H9 (cell line): Measurements from ENCODE around the gene NEUROD1. TPM values are rescaled to one million over a fixed set of nuclear protein-coding genes. Genes with fewer than 3 reads are reported as not detected.

Experiments used
- DNase-seq: peaks from one replicate; pipeline ENCODE4 v3.0.0-alpha.2; 2017
- H2AFZ ChIP-seq: one replicate; pipeline ENCODE4 v1.6.1; 2013; ENCODE audit warnings: mild to moderate bottlenecking, low read length, control low read depth, moderate library complexity
- H2AK5ac ChIP-seq: 2 replicates; pipeline ENCODE4 v1.6.1; 2013; ENCODE audit warnings: low read length, control low read depth, mixed read lengths; ENCODE audit not compliant: insufficient read length
- H2BK120ac ChIP-seq: one replicate; pipeline ENCODE4 v1.6.1; 2013; ENCODE audit warnings: low read depth, mild to moderate bottlenecking, low read length, control low read depth, inconsistent platforms; ENCODE audit not compliant: poor library complexity, severe bottlenecking
- H2BK12ac ChIP-seq: 2 replicates; pipeline ENCODE4 v1.6.1; 2013; ENCODE audit warnings: low read length, control low read depth, mixed read lengths, low read depth; ENCODE audit not compliant: insufficient read length
- H2BK15ac ChIP-seq: 2 replicates; pipeline ENCODE4 v1.6.1; 2013; ENCODE audit warnings: low read depth, low read length, control low read depth
- H2BK20ac ChIP-seq: one replicate; pipeline ENCODE4 v1.6.1; 2013; ENCODE audit warnings: low read depth, mild to moderate bottlenecking, low read length, control low read depth, inconsistent platforms; ENCODE audit not compliant: poor library complexity, severe bottlenecking
- H2BK5ac ChIP-seq: 2 replicates; pipeline ENCODE4 v1.6.1; 2013; ENCODE audit warnings: low read length, control low read depth, mixed read lengths; ENCODE audit not compliant: insufficient read length
- H3K14ac ChIP-seq: 2 replicates; pipeline ENCODE4 v1.6.1; 2013; ENCODE audit warnings: low read length, control low read depth; ENCODE audit not compliant: insufficient read depth
- H3K18ac ChIP-seq: 2 replicates; pipeline ENCODE4 v1.6.1; 2013; ENCODE audit warnings: low read depth, mild to moderate bottlenecking, mixed read lengths, low read length, control low read depth; ENCODE audit not compliant: insufficient read length
- H3K23ac ChIP-seq: 2 replicates; pipeline ENCODE4 v1.6.1; 2013; ENCODE audit warnings: low read length, control low read depth, mixed read lengths, low read depth; ENCODE audit not compliant: insufficient read length
- H3K23me2 ChIP-seq: 2 replicates; pipeline ENCODE4 v1.6.1; 2013; ENCODE audit warnings: low read depth, mild to moderate bottlenecking, mixed read lengths, low read length, control low read depth; ENCODE audit not compliant: insufficient read length, poor library complexity, severe bottlenecking
- H3K27ac ChIP-seq: 2 replicates; pipeline ENCODE4 v1.5.1; 2013; ENCODE audit warnings: low read length, control low read depth, mixed read lengths, low read depth; ENCODE audit not compliant: insufficient read length
- H3K27me3 ChIP-seq: 2 replicates; pipeline ENCODE4 v1.6.1; 2013; ENCODE audit warnings: low read length, control low read depth, inconsistent platforms; ENCODE audit not compliant: insufficient read depth
- H3K4ac ChIP-seq: 2 replicates; pipeline ENCODE4 v1.6.1; 2013; ENCODE audit warnings: low read depth, mild to moderate bottlenecking, control low read depth, inconsistent platforms, low read length, moderate library complexity
- H3K4me1 ChIP-seq: 2 replicates; pipeline ENCODE4 v1.6.1; 2013; ENCODE audit warnings: low read length, control low read depth, inconsistent platforms; ENCODE audit not compliant: insufficient read depth
- H3K4me2 ChIP-seq: 2 replicates; pipeline ENCODE4 v1.6.1; 2013; ENCODE audit warnings: low read length, control low read depth, mixed read lengths; ENCODE audit not compliant: insufficient read length, insufficient read depth
- H3K56ac ChIP-seq: 2 replicates; pipeline ENCODE4 v1.6.1; 2013; ENCODE audit warnings: low read depth, mild to moderate bottlenecking, mixed read lengths, low read length, control low read depth; ENCODE audit not compliant: insufficient read length
- H3K79me1 ChIP-seq: 2 replicates; pipeline ENCODE4 v1.6.1; 2013; ENCODE audit warnings: low read depth, mild to moderate bottlenecking, moderate library complexity, low read length, control low read depth, inconsistent platforms; ENCODE audit not compliant: insufficient read depth, poor library complexity, severe bottlenecking
- H3K79me2 ChIP-seq: 2 replicates; pipeline ENCODE4 v1.6.1; 2013; ENCODE audit warnings: low read length, control low read depth, inconsistent platforms; ENCODE audit not compliant: insufficient read depth
- H3K9ac ChIP-seq: 2 replicates; pipeline ENCODE4 v1.6.1; 2013; ENCODE audit warnings: low read length, control low read depth, mixed read lengths; ENCODE audit not compliant: insufficient read length; ENCODE audit errors: extremely low read depth
- H3K9me3 ChIP-seq: one replicate; pipeline ENCODE4 v1.6.1; 2013; ENCODE audit warnings: low read depth, low read length, inconsistent platforms; ENCODE audit not compliant: control insufficient read depth
- H3T11ph ChIP-seq: one replicate; pipeline ENCODE4 v1.6.1; 2013; ENCODE audit warnings: mild to moderate bottlenecking, low read length, control low read depth, inconsistent platforms
- H4K20me1 ChIP-seq: one replicate; pipeline ENCODE4 v1.6.1; 2013; ENCODE audit not compliant: control insufficient read depth, insufficient read length, insufficient read depth
- H4K5ac ChIP-seq: 2 replicates; pipeline ENCODE4 v1.6.1; 2013; ENCODE audit warnings: low read depth, mild to moderate bottlenecking, mixed read lengths, low read length, control low read depth; ENCODE audit not compliant: insufficient read length
- H4K8ac ChIP-seq: replicated peaks from 2 replicates; pipeline ENCODE4 v1.6.1; 2013; ENCODE audit warnings: low read length, control low read depth, mixed read lengths, low read depth; ENCODE audit not compliant: insufficient read length
- H4K91ac ChIP-seq: 2 replicates; pipeline ENCODE4 v1.6.1; 2013; ENCODE audit warnings: low read depth, mild to moderate bottlenecking, moderate library complexity, mixed read lengths, low read length, control low read depth; ENCODE audit not compliant: insufficient read length
- H3K27ac Mint-ChIP-seq, 3 experiments: 2 replicates in 2 of 3; 3 replicates in 1 of 3; pipeline ENCODE4 v1.8.0; 2020 to 2021; ENCODE audit warnings: mixed read lengths in 3 of 3, mild to moderate bottlenecking in 1 of 3, moderate library complexity in 1 of 3
- H3K27me3 Mint-ChIP-seq: 2 replicates; pipeline ENCODE4 v1.8.0; 2021; ENCODE audit warnings: low read depth, mild to moderate bottlenecking, moderate library complexity, mixed read lengths
- H3K36me3 Mint-ChIP-seq, 3 experiments: 2 replicates in 2 of 3; 3 replicates in 1 of 3; pipeline ENCODE4 v1.8.0; 2020 to 2021; ENCODE audit warnings: low read depth in 3 of 3, mixed read lengths in 3 of 3; ENCODE audit not compliant: insufficient read depth in 1 of 3
- H3K4me1 Mint-ChIP-seq, 2 experiments: 2 replicates each; pipeline ENCODE4 v1.8.0; 2020; ENCODE audit warnings: mixed read lengths in 2 of 2
- H3K4me3 Mint-ChIP-seq, 2 experiments: 2 replicates in 1 of 2; 3 replicates in 1 of 2; pipeline ENCODE4 v1.8.0; 2020 to 2021; ENCODE audit warnings: mild to moderate bottlenecking in 2 of 2, mixed read lengths in 2 of 2, moderate library complexity in 1 of 2
- H3K9me3 Mint-ChIP-seq, 2 experiments: 2 replicates in 1 of 2; 3 replicates in 1 of 2; pipeline ENCODE4 v1.8.0; 2020; ENCODE audit warnings: mild to moderate bottlenecking in 2 of 2, mixed read lengths in 2 of 2, moderate library complexity in 1 of 2
- WGBS: extraction: QIAGEN DNeasy Blood & Tissue Kit; methylation state at CpG from one replicate; pipeline ENCODE4 v1.1.7; 2013; ENCODE audit warnings: missing lambda C conversion rate, low lambda C conversion rate, mixed read lengths; ENCODE audit not compliant: insufficient read length; ENCODE audit errors: extremely low coverage; 5-methylcytosine and 5-hydroxymethylcytosine counted together
- total RNA-seq: library from RNA; stranded (reverse); gene quantifications from 2 replicates; pipeline ENCODE4 v1.2.1, GENCODE V29; 2021
- TF ChIP-seq, protein P1 (sequence below): fragments of 200-600 bp; sonication (generic); conservative IDR thresholded peaks from 3 replicates; pipeline ENCODE4 v1.8.0; 2021; ENCODE audit warnings: antibody characterized with exemption, mild to moderate bottlenecking

Gene NEUROD1
- total RNA-seq, 1 experiment from 2014 or later: not detected

DNA sequence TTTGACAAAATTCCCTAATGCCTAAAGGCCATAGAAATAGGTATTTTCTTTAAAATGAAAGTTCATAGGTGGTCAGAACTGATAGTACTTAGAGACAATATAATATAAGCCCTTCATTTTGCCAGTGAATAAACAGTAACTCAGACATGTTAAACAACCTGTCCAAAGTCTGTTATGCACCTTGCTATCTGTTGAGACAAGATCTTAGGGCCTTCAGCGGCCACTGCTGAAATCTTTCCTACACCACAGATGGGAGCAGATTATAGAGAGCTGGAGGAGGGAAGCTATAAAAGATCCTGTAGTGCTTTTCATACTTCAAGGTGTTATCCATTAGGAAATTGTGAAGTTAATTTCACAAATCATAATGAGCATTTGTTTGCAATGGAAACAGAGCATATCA is 37.2 kb downstream of the NEUROD1 start:
- Mint-ChIP-seq H3K27ac (no peak overlapping the region), H3K4me3 (no peak overlapping the region), H3K27me3 (peaks cover 18% of the 10 kb centered on the region), H3K9me3 (no peaks in the 10 kb centered on the region), H3K36me3 (no peaks in the 10 kb centered on the region), H3K4me1 (no peaks in the 10 kb centered on the region)
- no peak overlapping the region for H3T11ph ChIP-seq
- no peak overlapping the region for H2BK5ac ChIP-seq
- H3K14ac ChIP-seq: no peak overlapping the region
- H3K9me3 ChIP-seq: no peaks in the 10 kb centered on the region
- H2AK5ac ChIP-seq: no peak overlapping the region
- H3K79me1 ChIP-seq: no peaks in the 10 kb centered on the region
- H2BK15ac ChIP-seq: no peak overlapping the region
- no peaks in the 10 kb centered on the region for H3K23me2 ChIP-seq
- H2AFZ ChIP-seq: no peak overlapping the region
- TF ChIP-seq, protein P1, sequence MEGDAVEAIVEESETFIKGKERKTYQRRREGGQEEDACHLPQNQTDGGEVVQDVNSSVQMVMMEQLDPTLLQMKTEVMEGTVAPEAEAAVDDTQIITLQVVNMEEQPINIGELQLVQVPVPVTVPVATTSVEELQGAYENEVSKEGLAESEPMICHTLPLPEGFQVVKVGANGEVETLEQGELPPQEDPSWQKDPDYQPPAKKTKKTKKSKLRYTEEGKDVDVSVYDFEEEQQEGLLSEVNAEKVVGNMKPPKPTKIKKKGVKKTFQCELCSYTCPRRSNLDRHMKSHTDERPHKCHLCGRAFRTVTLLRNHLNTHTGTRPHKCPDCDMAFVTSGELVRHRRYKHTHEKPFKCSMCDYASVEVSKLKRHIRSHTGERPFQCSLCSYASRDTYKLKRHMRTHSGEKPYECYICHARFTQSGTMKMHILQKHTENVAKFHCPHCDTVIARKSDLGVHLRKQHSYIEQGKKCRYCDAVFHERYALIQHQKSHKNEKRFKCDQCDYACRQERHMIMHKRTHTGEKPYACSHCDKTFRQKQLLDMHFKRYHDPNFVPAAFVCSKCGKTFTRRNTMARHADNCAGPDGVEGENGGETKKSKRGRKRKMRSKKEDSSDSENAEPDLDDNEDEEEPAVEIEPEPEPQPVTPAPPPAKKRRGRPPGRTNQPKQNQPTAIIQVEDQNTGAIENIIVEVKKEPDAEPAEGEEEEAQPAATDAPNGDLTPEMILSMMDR: no peak
- no peak overlapping the region for H3K4me2 ChIP-seq
- no peak overlapping the region for H4K5ac ChIP-seq
- no peaks in the 10 kb centered on the region for H3K4me1 ChIP-seq
- no peaks in the 10 kb centered on the region for H3K79me2 ChIP-seq
- H3K23ac ChIP-seq: no peak overlapping the region
- WGBS: no CpG with 5 or more reads among the region's 1 CpG
- H3K4ac ChIP-seq: no peak overlapping the region
- no peak overlapping the region for H4K8ac ChIP-seq
- DNase-seq: no peak
- no peak overlapping the region for H3K18ac ChIP-seq
- H3K9ac ChIP-seq: no peak overlapping the region
- no peaks in the 10 kb centered on the region for H4K20me1 ChIP-seq
- H3K27ac ChIP-seq: no peak overlapping the region
- H2BK120ac ChIP-seq: no peak overlapping the region
- H3K56ac ChIP-seq: no peak overlapping the region
- no peak overlapping the region for H2BK12ac ChIP-seq
- no peak overlapping the region for H2BK20ac ChIP-seq
- H4K91ac ChIP-seq: no peak overlapping the region
- no peaks in the 10 kb centered on the region for H3K27me3 ChIP-seq
